LNCAP (cell line): Measurements from ENCODE around the gene ASCC3.

Experiments used
- CTCF ChIP-seq: fragments of 450-650 bp; IDR thresholded peaks from 2 replicates; pipeline ENCODE4 v1.5.1; 2017; ENCODE audit warnings: mild to moderate bottlenecking

The ASCC3 gene

GRCh38 chr6:100627911-100628758 is 253.0 kb downstream of the ASCC3 start:
- TF ChIP-seq CTCF: no peak

DNA sequence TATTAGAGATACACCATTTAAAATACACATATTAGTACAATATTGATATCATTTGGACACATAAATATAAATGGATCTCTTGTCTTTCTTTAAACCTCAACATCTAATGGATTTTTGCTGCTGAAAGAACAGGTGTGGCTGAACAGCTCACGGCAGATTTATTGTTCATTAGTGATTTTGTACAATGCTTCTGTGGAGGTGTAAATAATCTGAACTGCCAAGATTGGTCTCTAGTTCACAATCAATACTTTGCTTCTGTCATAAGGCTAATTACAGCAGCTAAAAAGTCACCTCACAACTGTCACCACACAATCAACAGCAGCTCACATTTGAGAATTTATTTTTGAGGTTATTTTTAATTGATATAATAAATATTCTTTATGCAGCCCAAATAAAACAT is 254.4 kb downstream of the ASCC3 start:
- TF ChIP-seq CTCF: no peak

DNA sequence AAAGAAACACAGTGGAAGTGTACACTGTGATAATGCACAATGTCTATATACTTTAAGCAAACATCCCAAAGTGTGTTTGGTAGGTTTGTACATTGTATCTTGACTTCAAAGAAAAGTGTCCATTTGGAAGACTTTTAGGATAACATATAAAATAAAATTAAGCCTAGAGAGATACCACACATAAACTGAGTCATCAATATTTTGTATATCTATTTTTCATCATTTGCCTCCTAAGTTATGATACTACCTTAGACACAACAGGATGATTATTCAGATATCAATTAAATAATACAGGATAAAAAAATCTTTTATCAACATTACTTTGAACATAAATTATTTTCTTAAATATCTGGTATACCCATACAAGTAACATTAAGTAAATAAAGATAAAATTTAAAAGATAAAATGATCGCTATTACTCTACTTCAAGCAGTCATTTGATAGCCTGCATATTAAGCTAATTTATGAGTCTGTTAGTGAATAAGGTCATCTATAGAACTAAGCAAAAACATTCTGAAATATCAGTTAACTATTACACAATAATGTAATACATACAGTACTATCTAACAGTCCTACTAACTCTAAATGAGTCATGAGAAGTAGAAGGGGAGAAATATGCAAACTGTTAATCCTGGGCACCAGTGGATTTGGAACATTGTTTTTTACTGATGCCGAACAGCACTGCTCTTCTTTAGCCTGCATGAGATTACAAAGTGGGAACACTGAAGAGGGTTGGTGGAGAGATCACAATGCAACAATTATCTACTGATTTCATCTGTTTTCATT is 258.0 kb downstream of the ASCC3 start:
- no peak for TF ChIP-seq CTCF

DNA sequence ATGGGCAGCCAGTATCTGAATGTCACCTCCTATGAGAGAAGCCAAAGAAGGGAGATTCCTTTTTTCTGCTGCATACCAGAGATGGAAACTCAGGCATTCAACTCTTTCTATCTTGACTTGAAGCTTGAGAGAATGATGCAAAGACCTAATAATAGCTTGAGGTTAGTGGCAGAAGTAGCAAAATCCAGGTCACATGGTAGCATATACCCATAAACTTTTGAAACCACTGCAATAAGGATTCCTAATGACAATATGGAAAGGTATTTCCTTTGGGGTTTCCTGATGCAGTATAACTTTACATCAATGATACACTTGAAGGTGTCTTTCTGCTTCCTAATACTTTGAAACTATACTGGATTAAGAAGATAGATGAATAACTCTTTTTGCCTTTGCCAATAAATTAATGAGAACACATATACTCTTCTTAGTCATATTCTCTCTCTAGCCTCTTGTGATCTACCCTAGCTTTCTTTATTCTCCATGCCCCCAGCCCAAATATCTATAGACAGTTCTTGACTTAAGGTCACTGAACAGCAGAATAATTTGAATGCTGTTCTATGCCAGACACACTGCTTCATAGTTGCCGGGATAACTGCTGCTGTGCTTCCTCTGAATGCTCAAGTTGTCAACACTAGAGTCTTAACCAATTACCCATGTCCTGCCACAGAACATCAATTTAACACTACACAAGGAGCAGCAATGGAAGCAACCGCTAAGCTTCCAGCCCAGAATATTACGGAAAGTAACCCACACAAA is 260.9 kb downstream of the ASCC3 start:
- TF ChIP-seq CTCF: no peak

DNA sequence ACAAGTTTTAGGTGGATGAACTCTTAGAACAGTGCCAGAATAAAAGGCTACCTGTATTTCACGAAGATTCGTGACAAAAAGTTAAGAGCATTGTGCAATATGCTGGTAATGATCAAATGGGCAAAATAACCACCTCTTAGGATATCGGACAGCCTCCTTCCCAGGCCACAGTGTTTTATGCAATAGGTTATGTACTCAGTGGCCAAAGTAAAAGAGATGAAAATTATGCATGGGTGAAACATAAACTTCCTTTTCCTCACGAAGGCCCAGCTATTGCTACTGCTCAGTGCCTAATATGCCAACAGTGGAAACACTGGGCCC is 262.8 kb downstream of the ASCC3 start:
- no peak for TF ChIP-seq CTCF

- no peak for TF ChIP-seq CTCF
These were observed 263.3 kb downstream of the ASCC3 start for GRCh38 chr6:100617633-100618350.

DNA sequence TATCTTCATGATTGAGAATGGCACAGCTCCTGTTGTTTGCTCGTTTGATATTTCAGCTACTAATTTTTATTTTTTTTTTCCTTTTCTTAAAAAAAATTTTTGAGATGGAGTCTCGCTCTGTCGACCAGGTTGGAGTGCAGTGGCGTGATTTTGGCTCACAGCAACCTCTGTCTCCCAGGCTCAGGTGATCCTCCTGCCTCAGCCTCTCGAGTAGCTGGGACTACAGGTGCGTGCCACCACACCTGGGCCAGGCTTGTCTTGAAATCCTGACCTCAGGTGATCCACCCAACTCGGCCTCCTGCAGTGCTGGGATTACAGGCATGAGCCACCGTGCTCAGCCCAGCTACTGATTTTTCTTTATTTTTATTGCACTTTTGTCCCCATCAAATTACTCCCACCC is 266.2 kb downstream of the ASCC3 start:
- no peak for TF ChIP-seq CTCF
